K562 (cell line): Measurements from ENCODE around the gene ZNF616. TPM values are rescaled to one million over a fixed set of nuclear protein-coding genes. Genes with fewer than 3 reads are reported as not detected.

Source experiments
- RBM15 ChIP-seq: fragments of 200-400 bp; formaldehyde crosslinking; IDR thresholded peaks from 2 replicates; pipeline ENCODE4 v1.6.1; 2018; ENCODE audit warnings: mild to moderate bottlenecking, low read length, moderate library complexity; ENCODE audit not compliant: insufficient read depth
- polyA plus RNA-seq, 8 experiments: library from polyadenylated mRNA; depleted of rRNA in 4 of 8; stranded (reverse) in 5 of 8; unstranded in 3 of 8; fragments of >200 nt; fragmentation: Nextera tagmentation in 2 of 8; fragmentation: Illumina TruSeq in 1 of 8; extraction: Ambion mirVana in 2 of 8; extraction: Trizol in 1 of 8; gene quantifications; 2 replicates each; pipeline versions ENCODE4 v1.2.1 to v1.2.3, GENCODE V29; 2011 to 2014; ENCODE audit warnings: inconsistent platforms in 1 of 8, missing spikeins in 1 of 8
- total RNA-seq, 7 experiments: library from RNA; depleted of rRNA in 6 of 7; stranded (reverse); fragments of >200 nt in 6 of 7; fragmentation: Illumina TruSeq in 2 of 7; extraction: Trizol in 2 of 7; gene quantifications; 2 replicates each; pipeline versions ENCODE4 v1.2.1 to v1.2.3, GENCODE V29; 2011 to 2021; ENCODE audit warnings: low replicate concordance in 1 of 7
- TF ChIP-seq, protein P1 (sequence below), 2 experiments: IDR thresholded peaks; 2 replicates each; pipeline ENCODE4 v1.6.1; 2011; ENCODE audit warnings: borderline replicate concordance in 1 of 2, control low read depth in 1 of 2, low read depth in 1 of 2, low read length in 1 of 2, mild to moderate bottlenecking in 1 of 2, mixed read lengths in 1 of 2, moderate library complexity in 1 of 2; ENCODE audit not compliant: insufficient read depth in 1 of 2, insufficient read length in 1 of 2, poor library complexity in 1 of 2, severe bottlenecking in 1 of 2; ENCODE audit errors: extremely low read depth in 1 of 2
- TF ChIP-seq, protein P2 (sequence below): fragments of 250-450 bp; sonication (Bioruptor Pico); IDR thresholded peaks from 2 replicates; pipeline ENCODE4 v1.8.0; 2022; ENCODE audit warnings: moderate library complexity, mild to moderate bottlenecking, inconsistent platforms
- TF ChIP-seq, protein P3 (sequence below), 2 experiments: fragments of 450-650 bp; formaldehyde crosslinking in 1 of 2; IDR thresholded peaks; 2 replicates each; pipeline versions ENCODE4 v1.4.0 to v1.6.1; 2014 to 2020; ENCODE audit warnings: mild to moderate bottlenecking in 2 of 2, borderline replicate concordance in 1 of 2, low read depth in 1 of 2
- TF ChIP-seq, protein P4 (sequence below), 2 experiments: fragments of 450-650 bp in 1 of 2; sonication (generic) in 1 of 2; formaldehyde crosslinking in 1 of 2; IDR thresholded peaks; 2 replicates each; pipeline versions ENCODE4 v1.7.1 to v1.9.0; 2016 to 2022; ENCODE audit warnings: inconsistent platforms in 1 of 2, mild to moderate bottlenecking in 1 of 2, missing genetic modification reagents in 1 of 2

ZNF616 gene
- total and polyA plus RNA-seq, 9 of the 15 experiments (the other 6 are each of a cell fraction or from before 2014, with no cell fraction given): 3.4 to 13.0 (median 6.7) TPM

DNA sequence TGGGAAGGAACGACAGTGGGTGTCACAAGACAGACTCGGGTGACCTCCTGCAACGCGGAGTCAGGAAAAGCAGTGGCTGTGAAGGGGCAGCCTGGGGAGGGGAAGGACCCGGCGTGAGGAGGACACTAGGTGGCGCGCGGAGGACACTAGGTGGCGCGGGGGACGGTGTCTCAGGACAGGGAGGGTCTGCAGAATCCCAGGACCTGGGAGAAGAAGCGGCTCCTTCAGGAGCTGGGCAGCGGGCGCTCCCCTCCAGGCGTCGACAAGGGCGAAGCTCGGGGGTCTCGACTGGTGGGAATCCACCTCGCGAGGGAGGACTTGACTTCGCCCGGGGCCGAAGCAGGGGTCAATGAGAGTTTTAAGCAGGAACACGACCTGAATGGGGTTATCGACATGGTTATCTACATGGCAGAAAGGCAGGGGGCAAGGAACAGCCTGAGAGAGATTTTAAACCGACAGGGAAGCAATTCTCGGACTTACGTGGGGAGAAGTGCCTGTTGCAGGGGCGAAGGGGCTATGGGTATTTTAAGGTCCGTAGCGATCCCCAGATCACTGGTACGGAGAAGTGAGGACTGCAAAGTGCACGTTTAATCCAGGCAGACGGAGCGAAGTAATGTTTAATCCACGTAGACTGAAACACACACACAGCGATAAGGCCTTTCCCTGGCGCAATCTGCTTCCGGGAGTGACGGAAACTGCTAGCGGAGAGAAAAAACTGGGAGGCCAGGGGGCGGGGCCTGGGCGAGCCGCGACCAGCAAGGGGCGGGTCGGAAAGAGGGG, at the start of gene ZNF616 (continued):
- TF ChIP-seq, protein P1, sequence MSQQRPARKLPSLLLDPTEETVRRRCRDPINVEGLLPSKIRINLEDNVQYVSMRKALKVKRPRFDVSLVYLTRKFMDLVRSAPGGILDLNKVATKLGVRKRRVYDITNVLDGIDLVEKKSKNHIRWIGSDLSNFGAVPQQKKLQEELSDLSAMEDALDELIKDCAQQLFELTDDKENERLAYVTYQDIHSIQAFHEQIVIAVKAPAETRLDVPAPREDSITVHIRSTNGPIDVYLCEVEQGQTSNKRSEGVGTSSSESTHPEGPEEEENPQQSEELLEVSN (IDR thresholded peaks at IDR 0.05; ENCODE audit: borderline replicate concordance in 1 of 2, extremely low read depth in 1 of 2, insufficient read depth in 1 of 2, insufficient read length in 1 of 2, low read depth in 1 of 2, low read length in 1 of 2, poor library complexity in 1 of 2, severe bottlenecking in 1 of 2): peak in 1 of 2 experiments; percentile 13
- TF ChIP-seq, protein P2, sequence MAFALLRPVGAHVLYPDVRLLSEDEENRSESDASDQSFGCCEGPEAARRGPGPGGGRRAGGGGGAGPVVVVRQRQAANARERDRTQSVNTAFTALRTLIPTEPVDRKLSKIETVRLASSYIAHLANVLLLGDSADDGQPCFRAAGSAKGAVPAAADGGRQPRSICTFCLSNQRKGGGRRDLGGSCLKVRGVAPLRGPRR: no peak
- TF ChIP-seq RBM15: no peak
- TF ChIP-seq, protein P3, sequence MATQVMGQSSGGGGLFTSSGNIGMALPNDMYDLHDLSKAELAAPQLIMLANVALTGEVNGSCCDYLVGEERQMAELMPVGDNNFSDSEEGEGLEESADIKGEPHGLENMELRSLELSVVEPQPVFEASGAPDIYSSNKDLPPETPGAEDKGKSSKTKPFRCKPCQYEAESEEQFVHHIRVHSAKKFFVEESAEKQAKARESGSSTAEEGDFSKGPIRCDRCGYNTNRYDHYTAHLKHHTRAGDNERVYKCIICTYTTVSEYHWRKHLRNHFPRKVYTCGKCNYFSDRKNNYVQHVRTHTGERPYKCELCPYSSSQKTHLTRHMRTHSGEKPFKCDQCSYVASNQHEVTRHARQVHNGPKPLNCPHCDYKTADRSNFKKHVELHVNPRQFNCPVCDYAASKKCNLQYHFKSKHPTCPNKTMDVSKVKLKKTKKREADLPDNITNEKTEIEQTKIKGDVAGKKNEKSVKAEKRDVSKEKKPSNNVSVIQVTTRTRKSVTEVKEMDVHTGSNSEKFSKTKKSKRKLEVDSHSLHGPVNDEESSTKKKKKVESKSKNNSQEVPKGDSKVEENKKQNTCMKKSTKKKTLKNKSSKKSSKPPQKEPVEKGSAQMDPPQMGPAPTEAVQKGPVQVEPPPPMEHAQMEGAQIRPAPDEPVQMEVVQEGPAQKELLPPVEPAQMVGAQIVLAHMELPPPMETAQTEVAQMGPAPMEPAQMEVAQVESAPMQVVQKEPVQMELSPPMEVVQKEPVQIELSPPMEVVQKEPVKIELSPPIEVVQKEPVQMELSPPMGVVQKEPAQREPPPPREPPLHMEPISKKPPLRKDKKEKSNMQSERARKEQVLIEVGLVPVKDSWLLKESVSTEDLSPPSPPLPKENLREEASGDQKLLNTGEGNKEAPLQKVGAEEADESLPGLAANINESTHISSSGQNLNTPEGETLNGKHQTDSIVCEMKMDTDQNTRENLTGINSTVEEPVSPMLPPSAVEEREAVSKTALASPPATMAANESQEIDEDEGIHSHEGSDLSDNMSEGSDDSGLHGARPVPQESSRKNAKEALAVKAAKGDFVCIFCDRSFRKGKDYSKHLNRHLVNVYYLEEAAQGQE (IDR thresholded peaks at IDR 0.05; ENCODE audit: borderline replicate concordance): peak; percentile 69
- TF ChIP-seq, protein P3 (CRISPR knock-in tag; IDR thresholded peaks at IDR 0.05; ENCODE audit: low read depth): no peak
- TF ChIP-seq, protein P4, sequence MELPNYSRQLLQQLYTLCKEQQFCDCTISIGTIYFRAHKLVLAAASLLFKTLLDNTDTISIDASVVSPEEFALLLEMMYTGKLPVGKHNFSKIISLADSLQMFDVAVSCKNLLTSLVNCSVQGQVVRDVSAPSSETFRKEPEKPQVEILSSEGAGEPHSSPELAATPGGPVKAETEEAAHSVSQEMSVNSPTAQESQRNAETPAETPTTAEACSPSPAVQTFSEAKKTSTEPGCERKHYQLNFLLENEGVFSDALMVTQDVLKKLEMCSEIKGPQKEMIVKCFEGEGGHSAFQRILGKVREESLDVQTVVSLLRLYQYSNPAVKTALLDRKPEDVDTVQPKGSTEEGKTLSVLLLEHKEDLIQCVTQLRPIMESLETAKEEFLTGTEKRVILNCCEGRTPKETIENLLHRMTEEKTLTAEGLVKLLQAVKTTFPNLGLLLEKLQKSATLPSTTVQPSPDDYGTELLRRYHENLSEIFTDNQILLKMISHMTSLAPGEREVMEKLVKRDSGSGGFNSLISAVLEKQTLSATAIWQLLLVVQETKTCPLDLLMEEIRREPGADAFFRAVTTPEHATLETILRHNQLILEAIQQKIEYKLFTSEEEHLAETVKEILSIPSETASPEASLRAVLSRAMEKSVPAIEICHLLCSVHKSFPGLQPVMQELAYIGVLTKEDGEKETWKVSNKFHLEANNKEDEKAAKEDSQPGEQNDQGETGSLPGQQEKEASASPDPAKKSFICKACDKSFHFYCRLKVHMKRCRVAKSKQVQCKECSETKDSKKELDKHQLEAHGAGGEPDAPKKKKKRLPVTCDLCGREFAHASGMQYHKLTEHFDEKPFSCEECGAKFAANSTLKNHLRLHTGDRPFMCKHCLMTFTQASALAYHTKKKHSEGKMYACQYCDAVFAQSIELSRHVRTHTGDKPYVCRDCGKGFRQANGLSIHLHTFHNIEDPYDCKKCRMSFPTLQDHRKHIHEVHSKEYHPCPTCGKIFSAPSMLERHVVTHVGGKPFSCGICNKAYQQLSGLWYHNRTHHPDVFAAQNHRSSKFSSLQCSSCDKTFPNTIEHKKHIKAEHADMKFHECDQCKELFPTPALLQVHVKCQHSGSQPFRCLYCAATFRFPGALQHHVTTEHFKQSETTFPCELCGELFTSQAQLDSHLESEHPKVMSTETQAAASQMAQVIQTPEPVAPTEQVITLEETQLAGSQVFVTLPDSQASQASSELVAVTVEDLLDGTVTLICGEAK (IDR thresholded peaks at IDR 0.05): peak; percentile 98
- TF ChIP-seq, protein P4 (CRISPR knock-in tag; IDR thresholded peaks at IDR 0.05): no peak
